Measurements from ENCODE around the gene IQCK. TPM values are rescaled to one million over a fixed set of nuclear protein-coding genes. Genes with fewer than 3 reads are reported as not detected.

Gene IQCK
- polyA plus RNA-seq, 3 donors, result 0.52 to 1.2 (median 0.58) TPM

DNA sequence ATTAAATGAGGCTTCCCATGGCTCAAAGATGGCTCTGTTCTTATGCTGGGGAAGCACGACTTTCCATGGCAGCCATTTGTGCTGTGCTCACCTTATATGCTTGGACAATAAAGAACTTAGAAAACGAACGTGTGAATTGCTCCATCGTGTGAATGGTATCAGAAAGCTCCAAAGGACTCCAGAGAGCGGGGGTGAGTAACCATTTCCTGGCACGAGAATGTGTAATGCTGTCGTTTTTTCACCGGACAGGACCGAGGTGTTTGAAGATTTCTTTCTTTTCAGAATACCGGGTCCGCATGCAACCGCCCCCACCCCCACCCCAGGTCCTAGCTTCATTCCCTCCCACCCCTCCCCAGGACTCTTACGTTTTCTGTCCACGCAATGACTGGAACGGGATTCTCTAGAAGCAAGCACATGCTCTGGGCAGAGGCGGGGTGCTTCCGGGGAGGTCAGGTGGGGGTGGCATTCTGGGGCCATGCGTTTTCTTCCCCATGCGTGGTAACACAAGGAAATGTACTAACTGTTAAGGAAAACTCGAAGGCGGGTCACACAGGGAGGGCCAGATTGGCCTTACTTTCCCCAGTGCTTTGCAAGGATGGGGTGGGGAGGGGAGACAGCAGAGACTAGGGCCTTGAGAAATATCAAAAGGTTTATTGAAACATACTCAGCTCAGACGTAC is 140.4 kb downstream of the IQCK start:
- 84% methylated on average over 15 of the region's 22 CpGs for WGBS (ENCODE audit: insufficient coverage)
- no peaks in the 10 kb centered on the region for H3K79me2 ChIP-seq (ENCODE audit: insufficient read depth, low read length)

GRCh38 chr16:19859166-19859565 is 141.1 kb downstream of the IQCK start:
- WGBS (ENCODE audit: insufficient coverage), result 87% methylated on average over 6 of the region's 9 CpGs
- H3K9me3 Mint-ChIP-seq, result no peaks in the 10 kb centered on the region
- no peaks in the 10 kb centered on the region for H3K9me3 ChIP-seq (replicated peaks in 1 of 2; ENCODE audit: control insufficient read depth in 1 of 2, insufficient read depth in 1 of 2, low read length in 2 of 2)
- TF ChIP-seq, protein P1, sequence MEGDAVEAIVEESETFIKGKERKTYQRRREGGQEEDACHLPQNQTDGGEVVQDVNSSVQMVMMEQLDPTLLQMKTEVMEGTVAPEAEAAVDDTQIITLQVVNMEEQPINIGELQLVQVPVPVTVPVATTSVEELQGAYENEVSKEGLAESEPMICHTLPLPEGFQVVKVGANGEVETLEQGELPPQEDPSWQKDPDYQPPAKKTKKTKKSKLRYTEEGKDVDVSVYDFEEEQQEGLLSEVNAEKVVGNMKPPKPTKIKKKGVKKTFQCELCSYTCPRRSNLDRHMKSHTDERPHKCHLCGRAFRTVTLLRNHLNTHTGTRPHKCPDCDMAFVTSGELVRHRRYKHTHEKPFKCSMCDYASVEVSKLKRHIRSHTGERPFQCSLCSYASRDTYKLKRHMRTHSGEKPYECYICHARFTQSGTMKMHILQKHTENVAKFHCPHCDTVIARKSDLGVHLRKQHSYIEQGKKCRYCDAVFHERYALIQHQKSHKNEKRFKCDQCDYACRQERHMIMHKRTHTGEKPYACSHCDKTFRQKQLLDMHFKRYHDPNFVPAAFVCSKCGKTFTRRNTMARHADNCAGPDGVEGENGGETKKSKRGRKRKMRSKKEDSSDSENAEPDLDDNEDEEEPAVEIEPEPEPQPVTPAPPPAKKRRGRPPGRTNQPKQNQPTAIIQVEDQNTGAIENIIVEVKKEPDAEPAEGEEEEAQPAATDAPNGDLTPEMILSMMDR (IDR thresholded peaks at IDR 0.05), result no peak
- no peak overlapping the region for H3K4me2 ChIP-seq (replicated peaks; ENCODE audit: extremely low read depth, low read length, poor library complexity, severe bottlenecking)
- intact Hi-C loops (cut with micrococcal nuclease), result no loop called here
- no peak overlapping the region for H3K4me3 Mint-ChIP-seq
- H3K79me2 ChIP-seq (ENCODE audit: insufficient read depth, low read length), result no peaks in the 10 kb centered on the region
- no peaks in the 10 kb centered on the region for H3K36me3 Mint-ChIP-seq
- DNase-seq, result no peak
- no peaks in the 10 kb centered on the region for H4K20me1 ChIP-seq (ENCODE audit: insufficient read depth, low read length)
- no peak overlapping the region for H3K9ac ChIP-seq (ENCODE audit: insufficient read depth, low read length, poor library complexity, severe bottlenecking)
- H3K36me3 ChIP-seq (replicated peaks in 1 of 2; ENCODE audit: control insufficient read depth in 1 of 2, insufficient read depth in 2 of 2, low read length in 2 of 2), result no peaks in the 10 kb centered on the region
- no peaks in the 10 kb centered on the region for H3K27me3 ChIP-seq (ENCODE audit: control insufficient read depth in 2 of 2, insufficient read depth in 2 of 2, low read length in 2 of 2)
- no peaks in the 10 kb centered on the region for H3K4me1 Mint-ChIP-seq
- no peak overlapping the region for H3K27ac Mint-ChIP-seq
- H3K4me1 ChIP-seq (ENCODE audit: control insufficient read depth in 1 of 2, insufficient read depth in 2 of 2, low read length in 2 of 2), result no peaks in the 10 kb centered on the region
- no peak overlapping the region for H3K4me3 ChIP-seq (replicated peaks in 1 of 3; ENCODE audit: low read depth in 2 of 3, low read length in 3 of 3)
- no peak overlapping the region for H2AFZ ChIP-seq (ENCODE audit: insufficient read depth, low read depth, low read length, poor library complexity, severe bottlenecking)
- H3K27me3 Mint-ChIP-seq (ENCODE audit: low read depth in 3 of 3), result peaks cover 1 to 2% (median 2%) of the 10 kb centered on the region in 3 donors
- H3K27ac ChIP-seq (ENCODE audit: low read depth in 1 of 2, low read length in 2 of 2), result no peak overlapping the region

More for the DNA sequence above, 140.4 kb downstream of the IQCK start:
- intact Hi-C loops (cut with micrococcal nuclease), result no loop called here
- H3K9ac ChIP-seq (ENCODE audit: insufficient read depth, low read length, poor library complexity, severe bottlenecking), result no peak overlapping the region
- H3K4me1 ChIP-seq (ENCODE audit: control insufficient read depth in 1 of 2, insufficient read depth in 2 of 2, low read length in 2 of 2), result no peaks in the 10 kb centered on the region
- no peaks in the 10 kb centered on the region for H3K9me3 ChIP-seq (replicated peaks in 1 of 2; ENCODE audit: control insufficient read depth in 1 of 2, insufficient read depth in 1 of 2, low read length in 2 of 2)
- H3K9me3 Mint-ChIP-seq, result no peaks in the 10 kb centered on the region
- H3K4me3 Mint-ChIP-seq, result no peak overlapping the region
- no peaks in the 10 kb centered on the region for H4K20me1 ChIP-seq (ENCODE audit: insufficient read depth, low read length)
- no peak overlapping the region for H3K4me3 ChIP-seq (replicated peaks in 1 of 3; ENCODE audit: low read depth in 2 of 3, low read length in 3 of 3)
- no peak for DNase-seq
- H2AFZ ChIP-seq (ENCODE audit: insufficient read depth, low read depth, low read length, poor library complexity, severe bottlenecking), result no peak overlapping the region
- no peaks in the 10 kb centered on the region for H3K27me3 ChIP-seq (ENCODE audit: control insufficient read depth in 2 of 2, insufficient read depth in 2 of 2, low read length in 2 of 2)
- H3K27ac ChIP-seq (ENCODE audit: low read depth in 1 of 2, low read length in 2 of 2), result no peak overlapping the region
- no peaks in the 10 kb centered on the region for H3K4me1 Mint-ChIP-seq
- H3K27ac Mint-ChIP-seq, result no peak overlapping the region
- H3K27me3 Mint-ChIP-seq (ENCODE audit: low read depth in 3 of 3), result peaks cover 1 to 2% (median 2%) of the 10 kb centered on the region in 3 donors
- no peaks in the 10 kb centered on the region for H3K36me3 Mint-ChIP-seq
- no peaks in the 10 kb centered on the region for H3K36me3 ChIP-seq (replicated peaks in 1 of 2; ENCODE audit: control insufficient read depth in 1 of 2, insufficient read depth in 2 of 2, low read length in 2 of 2)
- no peak overlapping the region for H3K4me2 ChIP-seq (replicated peaks; ENCODE audit: extremely low read depth, low read length, poor library complexity, severe bottlenecking)
- TF ChIP-seq, protein P1 (IDR thresholded peaks at IDR 0.05), result no peak
